Occipital lobe (tissue), 2 donors: ENCODE results near the gene UNK. TPM values are rescaled to one million over a fixed set of nuclear protein-coding genes. Genes with fewer than 3 reads are reported as not detected.
"Not testable (repeated sequence)": the region's sequence is repeated elsewhere in the genome, so short reads cannot be mapped to it uniquely, and the experiment has no call there.

Experiments used
- DNase-seq: peaks from one replicate; lab custom pipeline; 2025; lab: John Stamatoyannopoulos, UW
- total RNA-seq: library from RNA; depleted of rRNA; stranded (reverse); fragments of >200 nt; gene quantifications from one replicate; pipeline ENCODE4 v1.2.3, GENCODE V29; 2014

The UNK gene
- total RNA-seq, 1 donor from 2014 or later = 29.2 TPM

- no peak for DNase-seq
These were observed 13.0 kb upstream of the UNK start for GRCh38 chr17:75771334-75772281.

GRCh38 chr17:75773121-75773807 is 11.3 kb upstream of the UNK start:
- no peak for DNase-seq

GRCh38 chr17:75773808-75774470 is 10.7 kb upstream of the UNK start:
- DNase-seq = no peak

GRCh38 chr17:75774471-75774990 is 10.1 kb upstream of the UNK start:
- DNase-seq = no peak

- no peak for DNase-seq
These were observed 9.5 kb upstream of the UNK start for GRCh38 chr17:75774991-75775668.

- DNase-seq = no peak
These were observed 8.0 kb upstream of the UNK start for GRCh38 chr17:75776386-75777295.

GRCh38 chr17:75777296-75777922 is 7.2 kb upstream of the UNK start:
- no peak for DNase-seq

- not testable (repeated sequence) for DNase-seq
These were observed 6.3 kb upstream of the UNK start for GRCh38 chr17:75778066-75778860.

- no peak for DNase-seq
These were observed 5.8 kb upstream of the UNK start for GRCh38 chr17:75778861-75779249.

- DNase-seq = peak; percentile 95
These were observed 5.2 kb upstream of the UNK start for GRCh38 chr17:75779250-75779986.

GRCh38 chr17:75779987-75780889 is 4.4 kb upstream of the UNK start:
- no peak for DNase-seq

- DNase-seq = no peak
These were observed 1.4 kb upstream of the UNK start for GRCh38 chr17:75783069-75783783.

- no peak for DNase-seq
These were observed 668 bp upstream of the UNK start for GRCh38 chr17:75783803-75784472.

GRCh38 chr17:75785016-75785890 is 647 bp downstream of the UNK start:
- peak; percentile 91 for DNase-seq

- DNase-seq = no peak
These were observed 6.6 kb downstream of the UNK start for GRCh38 chr17:75791254-75791653.
